Measurements from ENCODE around the gene COA7.

COA7 gene

DNA sequence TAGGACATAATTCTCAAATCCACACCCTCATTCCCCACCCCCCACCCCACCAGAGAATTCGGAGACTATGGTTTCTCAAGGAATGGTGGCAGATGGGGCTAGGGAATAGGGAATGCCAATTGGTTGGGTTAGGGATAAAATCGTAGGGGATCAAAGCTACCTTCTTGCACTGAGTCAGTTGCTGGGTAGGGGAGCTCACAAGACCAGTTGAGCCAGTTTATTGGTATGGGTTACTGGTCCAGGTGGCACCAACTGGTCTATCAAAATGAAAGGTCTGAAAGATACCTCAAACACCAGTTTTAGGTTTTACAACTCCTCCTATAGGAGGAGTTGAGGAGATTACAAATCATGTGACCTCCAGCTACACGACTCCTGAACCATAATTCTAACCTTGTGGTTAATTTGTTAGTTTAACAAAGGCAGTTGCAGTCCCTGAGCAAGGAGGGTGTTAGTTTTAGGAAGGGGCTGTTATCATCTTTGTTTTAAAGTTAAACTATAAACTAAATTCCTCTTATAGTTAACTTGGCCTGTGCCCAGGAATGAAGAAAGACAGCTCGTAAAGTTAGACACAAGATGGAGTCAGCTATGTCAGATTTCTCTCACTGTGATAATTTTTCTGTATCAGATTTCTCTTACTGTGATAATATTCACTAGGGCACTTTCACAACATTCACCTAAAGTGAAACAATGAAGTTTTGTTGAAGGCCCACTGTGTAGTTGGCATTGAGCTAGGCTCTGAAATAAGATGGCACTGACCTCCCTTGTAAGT, 62.6 kb downstream of the COA7 start:
- DNase-seq (ENCODE audit: low read depth, low spot score): no peak
